HG03039 (cell line): ENCODE measurements around the gene DCP2.

Experiments
- ATAC-seq: cut with Tn5 transposase; IDR thresholded peaks from one replicate; pipeline ENCODE4 v1.9.1; 2021; ENCODE audit warnings: mild to moderate bottlenecking, moderate library complexity; ENCODE audit not compliant: unreplicated experiment

DCP2 gene

GRCh38 chr5:113062869-113063508 lies 86.4 kb downstream of the DCP2 start:
- no peak for ATAC-seq

GRCh38 chr5:113063927-113064326 lies 87.3 kb downstream of the DCP2 start:
- ATAC-seq = no peak

DNA sequence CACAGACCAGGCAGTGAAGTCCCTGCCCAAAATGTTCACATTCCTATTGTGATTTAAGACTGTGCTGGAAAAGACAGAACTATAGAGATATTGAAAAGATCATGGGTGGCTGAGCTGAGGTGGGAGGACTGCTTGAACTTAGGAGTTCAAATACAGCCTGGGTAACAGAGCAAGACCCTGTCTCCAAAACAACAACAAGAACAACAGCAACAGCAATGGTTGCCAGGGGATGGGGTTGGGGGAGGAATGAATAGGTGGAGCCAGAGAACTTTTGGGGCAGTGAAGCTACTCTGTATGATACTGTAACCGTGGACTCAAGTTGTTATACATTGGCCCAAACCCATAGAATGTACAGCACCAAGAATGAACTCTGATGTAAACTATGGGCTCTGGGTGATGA lies 88.2 kb downstream of the DCP2 start:
- no peak for ATAC-seq

GRCh38 chr5:113065626-113066025 lies 89.0 kb downstream of the DCP2 start:
- ATAC-seq = no peak

DNA sequence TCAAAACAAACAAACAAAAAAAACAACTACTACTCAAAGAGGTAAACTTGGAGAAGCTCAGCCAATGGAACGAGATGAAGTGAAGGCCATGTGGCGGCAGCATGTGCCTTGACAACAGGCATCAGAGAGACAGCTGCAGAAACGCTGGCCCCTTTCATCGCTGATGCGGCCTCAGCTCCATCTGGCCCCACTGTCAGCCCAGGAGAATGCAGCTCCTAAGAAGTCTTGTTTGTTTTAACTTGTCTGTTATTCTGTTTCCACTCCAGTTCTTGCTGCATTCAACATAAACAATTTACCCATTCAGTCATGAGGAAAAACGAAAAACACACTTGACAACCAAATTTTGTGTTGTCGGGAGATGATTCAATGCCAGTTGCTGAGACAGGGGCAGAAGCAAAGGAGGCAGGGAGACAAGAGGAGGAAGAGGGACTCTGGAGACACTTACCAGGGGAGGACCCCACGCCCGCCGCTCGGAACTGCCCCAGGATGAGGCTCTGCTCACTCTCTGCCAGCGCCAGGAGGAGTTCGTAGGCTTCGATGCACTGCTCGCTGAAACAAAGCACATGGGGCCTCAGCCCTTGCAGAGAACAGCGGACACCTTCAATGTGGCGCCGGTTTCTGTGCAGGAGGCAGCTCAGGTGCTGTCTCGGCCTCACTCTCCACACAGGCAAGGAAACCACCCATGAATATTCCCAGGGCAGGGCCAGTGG lies 91.2 kb downstream of the DCP2 start:
- no peak for ATAC-seq

DNA sequence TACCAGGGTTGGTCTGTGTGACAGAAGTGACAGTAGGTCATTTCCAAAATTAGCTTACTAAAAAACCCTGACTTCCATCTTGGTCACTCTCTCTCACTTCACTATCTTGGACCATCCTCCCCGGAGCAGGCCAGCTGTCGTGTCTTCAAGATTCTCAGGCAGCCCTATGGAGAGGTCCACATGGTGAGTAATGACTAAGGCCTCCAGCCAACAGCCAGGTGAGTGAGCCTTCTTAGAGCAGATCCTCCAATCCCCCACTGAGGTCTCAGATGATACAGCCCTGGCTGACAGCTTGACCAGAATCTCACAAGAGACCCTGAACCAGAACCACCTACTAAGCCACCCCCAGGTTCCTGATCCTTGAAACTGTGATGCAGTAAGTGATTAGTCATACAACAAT lies 92.0 kb downstream of the DCP2 start:
- ATAC-seq = no peak
